CD8-positive, alpha-beta memory T cell (primary cell): ENCODE results near the gene EGFR. TPM values are rescaled to one million over a fixed set of nuclear protein-coding genes. Genes with fewer than 3 reads are reported as not detected.

Experiments used
- CTCF ChIA-PET: fragments of 350-600 bp; sonication (Branson Sonifier 250); formaldehyde crosslinking; loops from one replicate; lab custom pipeline; 2021; ENCODE audit warnings: antibody characterized with exemption; lab: Charles Lee
- POLR2A ChIA-PET: fragments of 350-600 bp; sonication (Branson Sonifier 250); formaldehyde crosslinking; loops from one replicate; lab custom pipeline; 2021; ENCODE audit warnings: antibody characterized with exemption; lab: Charles Lee
- DNase-seq, 5 donors: peaks; one replicate each; pipeline versions ENCODE4 v3.0.0 to v3.0.0-alpha.2; 2020 to 2022; ENCODE audit warnings: mixed read lengths in 1 of 5
- H3K27ac ChIP-seq: one replicate; pipeline ENCODE4 v1.7.0; 2013; ENCODE audit warnings: low read depth, mild to moderate bottlenecking, low read length, moderate library complexity
- H3K27me3 ChIP-seq: 2 replicates; pipeline ENCODE4 v1.7.0; 2013; ENCODE audit warnings: low read length, mild to moderate bottlenecking; ENCODE audit not compliant: insufficient read depth, poor library complexity, severe bottlenecking
- H3K36me3 ChIP-seq: 2 replicates; pipeline ENCODE4 v1.7.0; 2013; ENCODE audit warnings: mild to moderate bottlenecking, low read length, moderate library complexity; ENCODE audit not compliant: insufficient read depth
- H3K4me1 ChIP-seq: 2 replicates; pipeline ENCODE4 v1.7.0; 2013; ENCODE audit warnings: mild to moderate bottlenecking, low read length, moderate library complexity; ENCODE audit not compliant: insufficient read depth
- H3K4me3 ChIP-seq: 2 replicates; pipeline ENCODE4 v1.7.0; 2013; ENCODE audit warnings: mild to moderate bottlenecking, low read length
- H3K9me3 ChIP-seq: 2 replicates; pipeline ENCODE4 v1.7.0; 2013; ENCODE audit warnings: mild to moderate bottlenecking, low read length
- H3K27ac Mint-ChIP-seq, 8 donors: one replicate each; pipeline ENCODE4 v1.8.0; 2020 to 2021; ENCODE audit warnings: mixed read lengths in 8 of 8, mild to moderate bottlenecking in 6 of 8, inconsistent platforms in 3 of 8, moderate library complexity in 3 of 8
- H3K27me3 Mint-ChIP-seq, 2 donors: one replicate each; pipeline ENCODE4 v1.8.0; 2020 to 2021; ENCODE audit warnings: mixed read lengths in 2 of 2, mild to moderate bottlenecking in 1 of 2, moderate library complexity in 1 of 2
- H3K36me3 Mint-ChIP-seq, 3 donors: one replicate each; pipeline ENCODE4 v1.8.0; 2020 to 2021; ENCODE audit warnings: mixed read lengths in 3 of 3, inconsistent platforms in 1 of 3, mild to moderate bottlenecking in 1 of 3
- H3K4me1 Mint-ChIP-seq, 3 donors: one replicate each; pipeline ENCODE4 v1.8.0; 2020 to 2021; ENCODE audit warnings: mixed read lengths in 3 of 3, inconsistent platforms in 1 of 3, mild to moderate bottlenecking in 1 of 3
- H3K4me3 Mint-ChIP-seq, 7 donors: one replicate each; pipeline ENCODE4 v1.8.0; 2020 to 2021; ENCODE audit warnings: mixed read lengths in 7 of 7, mild to moderate bottlenecking in 6 of 7, moderate library complexity in 4 of 7, inconsistent platforms in 2 of 7
- H3K9me3 Mint-ChIP-seq, 5 donors: one replicate each; pipeline ENCODE4 v1.8.0; 2020 to 2022; ENCODE audit warnings: mixed read lengths in 5 of 5, mild to moderate bottlenecking in 3 of 5, moderate library complexity in 2 of 5, inconsistent platforms in 1 of 5
- polyA plus RNA-seq: library from polyadenylated mRNA; unstranded; fragments of 300-500 nt; fragmentation: Illumina TruSeq; gene quantifications from one replicate; pipeline ENCODE4 v1.2.3, GENCODE V29; 2021
- total RNA-seq, 2 experiments: library from RNA; stranded (reverse); gene quantifications; one replicate each; pipeline ENCODE4 v1.2.3, GENCODE V29; 2021

EGFR gene
- total and polyA plus RNA-seq, 3 experiments from 2014 or later = not detected

GRCh38 chr7:54996391-54996790 lies 22.4 kb upstream of the EGFR start:
- Mint-ChIP-seq H3K36me3 (no peaks in the 10 kb centered on the region), H3K4me3 (peak overlapping the region in 1 of 7 donors; percentile 2), H3K27me3 (peaks cover 0 to 3% of the 10 kb centered on the region in 2 donors), H3K9me3 (peaks cover 0 to 2% (median 0%) of the 10 kb centered on the region in 5 donors), H3K4me1 (peaks cover 3 to 14% (median 6%) of the 10 kb centered on the region in 3 donors), H3K27ac (peak overlapping the region in 1 of 8 donors; percentile 32)
- Histone ChIP-seq H3K9me3 (no peaks in the 10 kb centered on the region), H3K36me3 (no peaks in the 10 kb centered on the region), H3K4me1 (no peaks in the 10 kb centered on the region), H3K4me3 (no peak overlapping the region), H3K27me3 (no peaks in the 10 kb centered on the region), H3K27ac (no peak overlapping the region)
- DNase-seq = no peak
- CTCF ChIA-PET = no interaction called here
- POLR2A ChIA-PET = no interaction called here

DNA sequence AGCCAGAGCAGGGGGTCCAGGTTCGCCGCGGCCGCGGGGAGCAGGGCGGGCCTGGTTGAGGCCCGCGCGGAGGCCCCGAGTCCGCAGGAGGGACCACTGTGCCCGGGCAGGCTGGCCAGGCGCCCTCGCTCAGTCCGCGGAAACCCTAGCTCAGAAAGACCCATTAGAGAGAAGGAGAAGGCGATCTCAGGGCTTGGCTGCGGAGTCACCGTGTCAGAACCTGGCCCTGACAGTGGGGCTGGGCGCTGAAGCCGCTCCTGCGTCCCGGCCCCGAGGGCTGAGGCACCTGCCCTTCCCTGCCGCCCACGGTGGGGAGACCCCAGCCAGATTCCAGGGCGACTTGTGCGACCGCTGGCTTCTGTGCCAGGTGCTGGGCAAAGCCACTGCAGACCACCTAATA lies 14.2 kb upstream of the EGFR start:
- H3K4me3 Mint-ChIP-seq = no peak overlapping the region
- no peak overlapping the region for H3K27ac Mint-ChIP-seq
- Histone ChIP-seq H3K27me3 (no peaks in the 10 kb centered on the region), H3K27ac (no peak overlapping the region), H3K4me3 (no peak overlapping the region), H3K36me3 (no peaks in the 10 kb centered on the region), H3K4me1 (no peaks in the 10 kb centered on the region), H3K9me3 (no peaks in the 10 kb centered on the region)
- H3K4me1 Mint-ChIP-seq = no peaks in the 10 kb centered on the region
- H3K36me3 Mint-ChIP-seq = no peaks in the 10 kb centered on the region
- POLR2A ChIA-PET = no interaction called here
- CTCF ChIA-PET = no interaction called here
- H3K9me3 Mint-ChIP-seq = no peaks in the 10 kb centered on the region
- H3K27me3 Mint-ChIP-seq = peaks cover 5 to 10% of the 10 kb centered on the region in 2 donors
- no peak for DNase-seq

DNA sequence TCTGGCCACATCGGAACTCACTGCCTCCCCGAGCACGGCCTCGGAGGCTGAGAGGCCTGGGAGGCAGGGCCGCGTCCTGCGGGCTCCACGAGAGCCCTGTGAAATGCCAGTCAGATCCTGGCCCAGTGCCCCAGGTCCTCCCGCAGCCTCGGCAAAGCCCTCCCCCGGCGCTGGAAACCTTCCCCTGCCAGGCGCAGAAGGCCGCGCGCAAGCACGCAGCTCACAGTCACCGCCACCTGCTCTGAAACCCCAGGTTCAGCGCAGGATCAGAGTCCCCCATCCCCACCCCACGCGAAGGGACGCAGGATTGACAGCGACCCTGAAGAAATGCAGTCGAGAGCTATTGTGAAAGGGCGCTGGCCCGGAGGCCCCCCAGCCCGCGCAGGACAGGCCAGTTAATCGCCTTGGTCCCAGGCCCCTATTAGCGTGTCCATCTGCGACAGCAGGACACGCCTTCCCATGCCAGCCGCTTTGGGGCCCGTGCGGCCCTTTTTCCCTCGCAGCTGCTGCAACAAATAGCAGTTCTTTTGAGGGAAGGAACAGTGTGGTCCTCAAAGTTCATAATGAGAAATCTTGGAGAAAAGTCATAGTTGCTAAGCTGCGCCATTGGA lies 13.5 kb upstream of the EGFR start:
- POLR2A ChIA-PET = no interaction called here
- Histone ChIP-seq H3K4me1 (no peaks in the 10 kb centered on the region), H3K27me3 (no peaks in the 10 kb centered on the region), H3K27ac (no peak overlapping the region), H3K36me3 (no peaks in the 10 kb centered on the region), H3K9me3 (no peaks in the 10 kb centered on the region), H3K4me3 (no peak overlapping the region)
- no peak for DNase-seq
- Mint-ChIP-seq H3K27me3 (peaks cover 5 to 7% of the 10 kb centered on the region in 2 donors), H3K36me3 (no peaks in the 10 kb centered on the region), H3K9me3 (no peaks in the 10 kb centered on the region), H3K4me1 (no peaks in the 10 kb centered on the region), H3K4me3 (no peak overlapping the region), H3K27ac (no peak overlapping the region)
- CTCF ChIA-PET = no interaction called here

DNA sequence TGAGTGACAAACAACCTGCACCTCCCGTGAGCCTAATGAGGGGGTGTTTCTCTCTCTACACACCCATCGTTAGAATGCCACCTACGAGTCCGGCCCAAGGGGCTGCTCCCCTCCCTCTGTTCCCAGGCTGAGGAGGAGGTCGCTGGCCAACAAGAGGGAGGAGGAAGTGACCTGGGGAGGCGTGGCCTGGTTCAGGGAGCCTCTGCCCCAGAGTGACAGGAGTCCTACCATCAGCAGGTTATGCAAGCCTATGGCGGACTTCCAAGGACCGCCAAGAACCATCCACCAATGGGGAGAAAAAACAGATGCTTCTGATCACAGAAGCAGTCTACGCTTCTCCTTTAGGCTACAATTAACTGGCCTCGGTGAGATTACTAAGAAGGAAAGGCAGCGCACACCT lies 12.3 kb upstream of the EGFR start:
- Histone ChIP-seq H3K36me3 (no peaks in the 10 kb centered on the region), H3K27ac (no peak overlapping the region), H3K9me3 (no peaks in the 10 kb centered on the region), H3K4me1 (no peaks in the 10 kb centered on the region), H3K27me3 (no peaks in the 10 kb centered on the region), H3K4me3 (no peak overlapping the region)
- H3K4me1 Mint-ChIP-seq = no peaks in the 10 kb centered on the region
- no peak overlapping the region for H3K4me3 Mint-ChIP-seq
- no peaks in the 10 kb centered on the region for H3K36me3 Mint-ChIP-seq
- DNase-seq = no peak
- peaks cover 5 to 7% of the 10 kb centered on the region in 2 donors for H3K27me3 Mint-ChIP-seq
- no peaks in the 10 kb centered on the region for H3K9me3 Mint-ChIP-seq
- CTCF ChIA-PET = no interaction called here
- POLR2A ChIA-PET = no interaction called here
- H3K27ac Mint-ChIP-seq = no peak overlapping the region

GRCh38 chr7:55013851-55014250 lies 5.0 kb upstream of the EGFR start:
- no peaks in the 10 kb centered on the region for H3K36me3 ChIP-seq
- no peaks in the 10 kb centered on the region for H3K4me1 ChIP-seq
- peaks cover 0 to 2% (median 0%) of the 10 kb centered on the region in 3 donors for H3K4me1 Mint-ChIP-seq
- H3K27ac Mint-ChIP-seq = no peak overlapping the region
- ChIA-PET CTCF (no interaction called here), POLR2A (no interaction called here)
- H3K27me3 Mint-ChIP-seq = peaks cover 13 to 41% of the 10 kb centered on the region in 2 donors
- no peaks in the 10 kb centered on the region for H3K9me3 ChIP-seq
- H3K36me3 Mint-ChIP-seq = peaks cover 0 to 3% (median 0%) of the 10 kb centered on the region in 3 donors
- H3K27me3 ChIP-seq = no peaks in the 10 kb centered on the region
- H3K4me3 Mint-ChIP-seq = no peak overlapping the region
- H3K27ac ChIP-seq = no peak overlapping the region
- peaks cover 0 to 11% (median 3%) of the 10 kb centered on the region in 5 donors for H3K9me3 Mint-ChIP-seq
- DNase-seq = no peak
- no peak overlapping the region for H3K4me3 ChIP-seq

DNA sequence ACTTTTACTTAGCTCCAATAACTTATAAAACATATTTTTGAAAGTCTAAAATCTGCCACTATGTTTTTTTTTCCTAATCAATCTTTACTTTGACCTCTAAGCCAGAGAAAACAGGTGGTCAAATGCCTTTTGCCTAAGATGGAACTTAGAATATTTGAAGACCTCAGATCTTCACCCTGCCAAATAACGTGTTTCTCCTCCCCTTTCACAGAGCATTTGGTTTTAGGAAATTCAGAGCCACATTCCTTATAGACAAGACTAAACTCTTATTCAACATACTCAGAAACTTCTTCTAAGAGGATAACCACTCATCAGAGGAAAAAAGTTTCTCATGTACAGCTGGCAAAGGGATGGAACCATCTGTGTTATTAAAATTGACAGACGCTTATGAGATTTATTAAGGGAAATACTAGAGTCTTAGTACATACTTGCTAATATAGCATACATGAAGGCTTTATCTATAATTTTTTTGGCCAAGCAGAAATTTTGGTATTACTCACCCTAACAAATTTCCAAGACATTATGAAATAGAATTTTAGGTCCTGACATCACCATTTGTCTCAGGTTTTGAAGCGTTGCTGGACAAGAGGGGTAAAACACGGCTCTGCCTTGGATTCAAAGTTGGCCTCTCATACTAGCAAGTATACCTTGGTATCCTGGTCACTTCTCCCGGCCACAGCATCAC lies 2.6 kb upstream of the EGFR start:
- peaks cover 0 to 11% (median 3%) of the 10 kb centered on the region in 5 donors for H3K9me3 Mint-ChIP-seq
- POLR2A ChIA-PET = no interaction called here
- H3K4me3 Mint-ChIP-seq = no peak overlapping the region
- H3K36me3 ChIP-seq = no peaks in the 10 kb centered on the region
- peaks cover 0 to 3% (median 1%) of the 10 kb centered on the region in 3 donors for H3K36me3 Mint-ChIP-seq
- CTCF ChIA-PET = no interaction called here
- no peak overlapping the region for H3K27ac ChIP-seq
- no peak overlapping the region for H3K27ac Mint-ChIP-seq
- H3K27me3 Mint-ChIP-seq = peaks cover 17 to 50% of the 10 kb centered on the region in 2 donors
- H3K27me3 ChIP-seq = no peaks in the 10 kb centered on the region
- H3K4me1 ChIP-seq = no peaks in the 10 kb centered on the region
- H3K9me3 ChIP-seq = no peaks in the 10 kb centered on the region
- H3K4me1 Mint-ChIP-seq = peaks cover 2 to 4% (median 3%) of the 10 kb centered on the region in 3 donors
- no peak for DNase-seq
- no peak overlapping the region for H3K4me3 ChIP-seq

DNA sequence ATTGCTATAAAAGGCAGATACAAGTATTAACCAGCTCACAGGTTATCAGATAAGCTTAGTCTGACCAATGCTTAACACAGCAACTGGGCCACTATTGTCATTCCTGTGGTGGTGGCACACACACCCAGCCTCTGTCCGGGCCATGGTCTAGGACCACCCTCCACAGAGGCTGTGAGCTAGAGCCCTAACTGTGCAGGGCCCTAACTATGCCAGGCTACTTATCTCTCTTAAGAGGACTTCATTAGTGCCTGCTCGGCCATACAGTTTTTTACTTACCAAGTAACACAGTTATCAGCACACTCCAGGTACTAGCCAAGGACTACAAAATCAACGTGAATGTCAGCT lies 2.1 kb upstream of the EGFR start:
- Histone ChIP-seq H3K4me1 (no peaks in the 10 kb centered on the region), H3K9me3 (no peaks in the 10 kb centered on the region), H3K4me3 (no peak overlapping the region), H3K27me3 (no peaks in the 10 kb centered on the region), H3K27ac (no peak overlapping the region), H3K36me3 (no peaks in the 10 kb centered on the region)
- Mint-ChIP-seq H3K4me3 (no peak overlapping the region), H3K36me3 (peaks cover 0 to 3% (median 1%) of the 10 kb centered on the region in 3 donors), H3K27ac (no peak overlapping the region), H3K4me1 (peaks cover 2 to 4% (median 3%) of the 10 kb centered on the region in 3 donors), H3K27me3 (peaks cover 21 to 55% of the 10 kb centered on the region in 2 donors), H3K9me3 (peaks cover 0 to 11% (median 3%) of the 10 kb centered on the region in 5 donors)
- POLR2A ChIA-PET = no interaction called here
- no peak for DNase-seq
- CTCF ChIA-PET = no interaction called here

- Histone ChIP-seq H3K4me3 (no peak overlapping the region), H3K27me3 (no peaks in the 10 kb centered on the region), H3K4me1 (no peaks in the 10 kb centered on the region), H3K36me3 (no peaks in the 10 kb centered on the region), H3K9me3 (no peaks in the 10 kb centered on the region), H3K27ac (no peak overlapping the region)
- CTCF ChIA-PET = no interaction called here
- Mint-ChIP-seq H3K9me3 (peaks cover 0 to 9% (median 3%) of the 10 kb centered on the region in 5 donors), H3K27me3 (peaks cover 24 to 61% of the 10 kb centered on the region in 2 donors), H3K27ac (no peak overlapping the region), H3K4me3 (peak overlapping the region in 3 of 7 donors; percentile 9 to 83 (median 59)), H3K36me3 (peaks cover 0 to 3% (median 1%) of the 10 kb centered on the region in 3 donors), H3K4me1 (peaks cover 2 to 4% (median 3%) of the 10 kb centered on the region in 3 donors)
- DNase-seq = no peak
- POLR2A ChIA-PET = no interaction called here
Observed at GRCh38 chr7:55017841-55018240, 976 bp upstream of the EGFR start.
